ENCODE measurements around the gene KIF1B. TPM values are rescaled to one million over a fixed set of nuclear protein-coding genes. Genes with fewer than 3 reads are reported as not detected.

Gene KIF1B, protein sequence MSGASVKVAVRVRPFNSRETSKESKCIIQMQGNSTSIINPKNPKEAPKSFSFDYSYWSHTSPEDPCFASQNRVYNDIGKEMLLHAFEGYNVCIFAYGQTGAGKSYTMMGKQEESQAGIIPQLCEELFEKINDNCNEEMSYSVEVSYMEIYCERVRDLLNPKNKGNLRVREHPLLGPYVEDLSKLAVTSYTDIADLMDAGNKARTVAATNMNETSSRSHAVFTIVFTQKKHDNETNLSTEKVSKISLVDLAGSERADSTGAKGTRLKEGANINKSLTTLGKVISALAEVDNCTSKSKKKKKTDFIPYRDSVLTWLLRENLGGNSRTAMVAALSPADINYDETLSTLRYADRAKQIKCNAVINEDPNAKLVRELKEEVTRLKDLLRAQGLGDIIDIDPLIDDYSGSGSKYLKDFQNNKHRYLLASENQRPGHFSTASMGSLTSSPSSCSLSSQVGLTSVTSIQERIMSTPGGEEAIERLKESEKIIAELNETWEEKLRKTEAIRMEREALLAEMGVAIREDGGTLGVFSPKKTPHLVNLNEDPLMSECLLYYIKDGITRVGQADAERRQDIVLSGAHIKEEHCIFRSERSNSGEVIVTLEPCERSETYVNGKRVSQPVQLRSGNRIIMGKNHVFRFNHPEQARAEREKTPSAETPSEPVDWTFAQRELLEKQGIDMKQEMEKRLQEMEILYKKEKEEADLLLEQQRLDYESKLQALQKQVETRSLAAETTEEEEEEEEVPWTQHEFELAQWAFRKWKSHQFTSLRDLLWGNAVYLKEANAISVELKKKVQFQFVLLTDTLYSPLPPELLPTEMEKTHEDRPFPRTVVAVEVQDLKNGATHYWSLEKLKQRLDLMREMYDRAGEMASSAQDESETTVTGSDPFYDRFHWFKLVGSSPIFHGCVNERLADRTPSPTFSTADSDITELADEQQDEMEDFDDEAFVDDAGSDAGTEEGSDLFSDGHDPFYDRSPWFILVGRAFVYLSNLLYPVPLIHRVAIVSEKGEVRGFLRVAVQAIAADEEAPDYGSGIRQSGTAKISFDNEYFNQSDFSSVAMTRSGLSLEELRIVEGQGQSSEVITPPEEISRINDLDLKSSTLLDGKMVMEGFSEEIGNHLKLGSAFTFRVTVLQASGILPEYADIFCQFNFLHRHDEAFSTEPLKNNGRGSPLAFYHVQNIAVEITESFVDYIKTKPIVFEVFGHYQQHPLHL (N-terminal part only)
- total RNA-seq (2022; extraction: Qiagen RNA extraction): 10.5 to 17.5 TPM (median 15.7 TPM) in 5 replicates

DNA sequence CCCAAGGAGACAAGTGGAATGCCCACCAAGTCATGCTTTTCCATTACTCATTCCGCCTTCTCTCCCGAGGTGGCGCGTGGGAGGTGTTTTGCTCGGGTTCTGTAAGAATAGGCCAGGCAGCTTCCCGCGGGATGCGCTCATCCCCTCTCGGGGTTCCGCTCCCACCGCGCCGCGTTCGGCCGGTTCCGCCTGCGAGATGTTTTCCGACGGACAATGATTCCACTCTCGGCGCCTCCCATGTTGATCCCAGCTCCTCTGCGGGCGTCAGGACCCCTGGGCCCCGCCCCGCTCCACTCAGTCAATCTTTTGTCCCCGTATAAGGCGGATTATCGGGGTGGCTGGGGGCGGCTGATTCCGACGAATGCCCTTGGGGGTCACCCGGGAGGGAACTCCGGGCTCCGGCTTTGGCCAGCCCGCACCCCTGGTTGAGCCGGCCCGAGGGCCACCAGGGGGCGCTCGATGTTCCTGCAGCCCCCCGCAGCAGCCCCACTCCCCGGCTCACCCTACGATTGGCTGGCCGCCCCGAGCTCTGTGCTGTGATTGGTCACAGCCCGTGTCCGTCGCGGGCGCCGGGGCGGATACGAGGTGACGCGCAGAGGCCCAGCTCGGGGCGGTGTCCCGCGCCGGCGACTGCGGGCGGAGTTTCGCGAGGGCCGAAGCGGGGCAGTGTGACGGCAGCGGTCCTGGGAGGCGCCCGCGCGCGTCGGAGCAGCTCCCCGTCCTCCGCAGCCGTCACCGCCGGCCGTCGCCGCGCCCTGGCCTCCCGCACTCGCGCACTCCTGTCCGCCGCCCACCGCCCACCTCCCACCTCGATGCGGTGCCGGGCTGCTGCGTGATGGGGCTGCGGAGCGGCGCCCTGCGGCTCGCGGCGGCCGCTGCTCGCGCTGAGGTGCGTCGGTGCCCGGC is at the start of gene KIF1B:
Gene KIF1B (plus strand): TSS at position 666 of the 906 bp plus-strand sequence. CDS start 21,759 bp downstream, outside the sequence.

GRCh38 chr1:10398734-10399443 is 188.5 kb downstream of the KIF1B start, which contains the start of gene PGD:
TSS of gene PGD (plus strand) at chr1:10399064. CDS start at chr1:10399118, 54 bp downstream.

GRCh38 chr1:10430216-10431069 is 220.1 kb downstream of the KIF1B start, which contains the start of gene CENPS:
TSS of gene CENPS (plus strand) at chr1:10430433. CDS start at chr1:10430518, 85 bp downstream.

Other genes with a start within 250 kb of the KIF1B start
- gene RBP7, start 213.3 kb upstream of the KIF1B start, total RNA-seq (2022; extraction: Qiagen RNA extraction): 4.5 to 6.1 TPM (median 5.4 TPM) in 5 replicates
- 10.6 to 15.2 TPM (median 13.9 TPM) in 5 replicates for gene UBE4B, start 177.6 kb upstream of the KIF1B start, total RNA-seq (2022; extraction: Qiagen RNA extraction)
- gene PGD, start 188.5 kb downstream of the KIF1B start, total RNA-seq (2022; extraction: Qiagen RNA extraction): 1,156 to 1,308 TPM (median 1,218 TPM) in 5 replicates
- 25.4 to 30.7 TPM (median 26.8 TPM) in 5 replicates for gene CENPS, start 219.9 kb downstream of the KIF1B start, total RNA-seq (2022; extraction: Qiagen RNA extraction)
- gene CORT, start 239.5 kb downstream of the KIF1B start, total RNA-seq (2022; extraction: Qiagen RNA extraction): 0.08 to 0.30 TPM (median 0.24 TPM) in 5 replicates